HG03064 (cell line): ENCODE data around the gene SLC35A3.
A peak's percentile ranks its signal among the peaks of the same experiment; 100 is the strongest.
"Not testable (repeated sequence)": the region's sequence is repeated elsewhere in the genome, so short reads cannot be mapped to it uniquely, and the experiment has no call there.

Experiments
- ATAC-seq: cut with Tn5 transposase; IDR thresholded peaks from one replicate; pipeline ENCODE4 v1.9.1; 2021; ENCODE audit warnings: low read depth; ENCODE audit not compliant: unreplicated experiment

Gene SLC35A3

GRCh38 chr1:100027212-100027611 lies 57.4 kb downstream of the SLC35A3 start:
- ATAC-seq = no peak

- no peak for ATAC-seq
These were observed 59.0 kb downstream of the SLC35A3 start for GRCh38 chr1:100028765-100029164.

- no peak for ATAC-seq
These were observed 64.7 kb downstream of the SLC35A3 start for GRCh38 chr1:100034470-100034869.

- ATAC-seq = no peak
These were observed 65.4 kb downstream of the SLC35A3 start for GRCh38 chr1:100035214-100035613.

GRCh38 chr1:100036718-100037655 lies 67.2 kb downstream of the SLC35A3 start:
- ATAC-seq = no peak

GRCh38 chr1:100037656-100037926 lies 67.8 kb downstream of the SLC35A3 start:
- no peak for ATAC-seq

- peak; percentile 87 for ATAC-seq
These were observed 68.3 kb downstream of the SLC35A3 start for GRCh38 chr1:100037927-100038659.

GRCh38 chr1:100038660-100039287 lies 69.0 kb downstream of the SLC35A3 start:
- ATAC-seq = peak; percentile 30

GRCh38 chr1:100039591-100039990 lies 69.8 kb downstream of the SLC35A3 start:
- no peak for ATAC-seq

- ATAC-seq = no peak
These were observed 75.4 kb downstream of the SLC35A3 start for GRCh38 chr1:100045206-100045605.

GRCh38 chr1:100047235-100047708 lies 77.5 kb downstream of the SLC35A3 start:
- ATAC-seq = not testable (repeated sequence)

GRCh38 chr1:100050139-100050538 lies 80.3 kb downstream of the SLC35A3 start:
- no peak for ATAC-seq

- no peak for ATAC-seq
These were observed 81.6 kb downstream of the SLC35A3 start for GRCh38 chr1:100051401-100051800.

- no peak for ATAC-seq
These were observed 82.1 kb downstream of the SLC35A3 start for GRCh38 chr1:100051893-100052292.

GRCh38 chr1:100053119-100053518 lies 83.3 kb downstream of the SLC35A3 start:
- ATAC-seq = peak; percentile 58

- no peak for ATAC-seq
These were observed 83.9 kb downstream of the SLC35A3 start for GRCh38 chr1:100053727-100054126.

- ATAC-seq = no peak
These were observed 91.9 kb downstream of the SLC35A3 start for GRCh38 chr1:100061681-100062080.

GRCh38 chr1:100065183-100065968 lies 95.6 kb downstream of the SLC35A3 start:
- ATAC-seq = no peak

GRCh38 chr1:100065969-100066227 lies 96.1 kb downstream of the SLC35A3 start:
- ATAC-seq = no peak

- ATAC-seq = no peak
These were observed 100.6 kb downstream of the SLC35A3 start for GRCh38 chr1:100070201-100070939.
